ENCODE data around the gene PRR5L.

Gene PRR5L

GRCh38 chr11:36264973-36265344, 31.1 kb upstream of the PRR5L start:
- Histone ChIP-seq H3K27ac (ENCODE audit: low read depth, low read length) (no peak overlapping the region), H3K36me3 (ENCODE audit: control insufficient read depth, insufficient read depth, low read length) (no peaks in the 10 kb centered on the region), H3K9ac (ENCODE audit: low read depth, low read length) (no peak overlapping the region), H3K9me3 (ENCODE audit: control insufficient read depth, insufficient read depth, low read length) (no peaks in the 10 kb centered on the region), H3K4me3 (ENCODE audit: low read depth, low read length) (no peak overlapping the region), H3K4me1 (ENCODE audit: control insufficient read depth, insufficient read depth, low read length) (no peaks in the 10 kb centered on the region), H3K27me3 (ENCODE audit: control insufficient read depth, insufficient read depth, low read length) (no peaks in the 10 kb centered on the region)

- Histone ChIP-seq H3K27ac (ENCODE audit: low read depth, low read length) (no peak overlapping the region), H3K4me1 (ENCODE audit: control insufficient read depth, insufficient read depth, low read length) (no peaks in the 10 kb centered on the region), H3K27me3 (ENCODE audit: control insufficient read depth, insufficient read depth, low read length) (no peaks in the 10 kb centered on the region), H3K9me3 (ENCODE audit: control insufficient read depth, insufficient read depth, low read length) (no peaks in the 10 kb centered on the region), H3K36me3 (ENCODE audit: control insufficient read depth, insufficient read depth, low read length) (no peaks in the 10 kb centered on the region), H3K9ac (ENCODE audit: low read depth, low read length) (no peak overlapping the region), H3K4me3 (ENCODE audit: low read depth, low read length) (no peak overlapping the region)
These were observed 30.1 kb upstream of the PRR5L start for GRCh38 chr11:36265793-36266628.

DNA sequence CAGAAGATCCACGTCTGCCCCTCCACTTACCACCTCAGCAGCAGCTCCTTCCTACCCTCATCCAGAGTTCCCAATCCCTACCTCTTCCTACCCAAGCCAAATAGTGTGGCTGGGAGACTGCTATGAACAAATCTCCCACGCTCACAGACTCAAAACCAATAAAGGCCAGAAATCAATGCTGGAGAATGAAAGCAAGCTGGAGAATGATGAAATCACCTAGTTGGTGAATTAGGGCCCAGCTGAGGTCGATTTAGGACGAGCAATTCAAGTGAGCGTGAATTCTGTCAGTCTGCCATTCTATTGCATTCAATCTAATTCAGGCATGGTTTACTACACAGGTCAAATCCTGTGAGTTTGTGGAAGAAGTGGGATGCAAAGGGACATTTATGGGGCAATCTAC, 29.3 kb upstream of the PRR5L start:
- no peaks in the 10 kb centered on the region for H3K4me1 ChIP-seq (ENCODE audit: control insufficient read depth, insufficient read depth, low read length)
- H3K4me3 ChIP-seq (ENCODE audit: low read depth, low read length) = no peak overlapping the region
- H3K27ac ChIP-seq (ENCODE audit: low read depth, low read length) = no peak overlapping the region
- H3K9ac ChIP-seq (ENCODE audit: low read depth, low read length) = no peak overlapping the region
- no peaks in the 10 kb centered on the region for H3K36me3 ChIP-seq (ENCODE audit: control insufficient read depth, insufficient read depth, low read length)
- H3K27me3 ChIP-seq (ENCODE audit: control insufficient read depth, insufficient read depth, low read length) = no peaks in the 10 kb centered on the region
- no peaks in the 10 kb centered on the region for H3K9me3 ChIP-seq (ENCODE audit: control insufficient read depth, insufficient read depth, low read length)

DNA sequence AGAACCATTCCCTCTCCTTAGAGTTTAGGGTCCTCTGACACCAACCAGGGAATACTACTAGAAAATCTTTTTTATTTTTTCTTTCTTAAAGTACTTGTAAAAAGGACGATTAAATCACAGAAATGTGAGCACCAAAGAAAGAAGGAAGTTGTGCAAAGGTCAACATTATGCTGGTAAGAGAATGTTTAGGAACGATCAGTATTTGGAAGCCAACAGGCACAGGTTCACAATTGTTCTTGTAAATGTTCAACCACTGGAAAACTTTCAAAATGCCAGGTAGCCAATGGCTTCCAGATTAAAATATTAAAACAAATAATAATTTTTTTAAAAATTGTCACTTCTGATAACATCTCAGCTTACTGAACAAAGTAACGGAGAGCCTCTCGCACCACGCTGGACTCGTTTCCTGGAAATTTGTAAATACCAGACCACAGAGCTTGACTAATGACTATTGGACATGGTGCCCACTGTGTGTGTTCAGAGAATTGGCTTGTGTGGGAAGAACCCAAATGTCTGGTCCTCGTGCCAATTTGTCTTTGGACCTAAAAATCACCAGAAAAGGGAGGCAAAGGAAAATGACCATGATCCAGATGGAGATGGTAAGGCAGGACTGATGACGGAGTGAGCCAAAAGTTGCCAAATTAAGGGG, 27.6 kb upstream of the PRR5L start:
- Histone ChIP-seq H3K4me3 (ENCODE audit: low read depth, low read length) (no peak overlapping the region), H3K4me1 (ENCODE audit: control insufficient read depth, insufficient read depth, low read length) (no peaks in the 10 kb centered on the region), H3K9me3 (ENCODE audit: control insufficient read depth, insufficient read depth, low read length) (no peaks in the 10 kb centered on the region)

GRCh38 chr11:36270701-36271100, 25.4 kb upstream of the PRR5L start:
- H3K4me3 ChIP-seq (ENCODE audit: low read depth, low read length) = no peak overlapping the region
- H3K4me1 ChIP-seq (ENCODE audit: control insufficient read depth, insufficient read depth, low read length) = no peaks in the 10 kb centered on the region
- H3K36me3 ChIP-seq (ENCODE audit: control insufficient read depth, insufficient read depth, low read length) = no peaks in the 10 kb centered on the region; the same call in 1 of the 2 replicates

More for the DNA sequence above, 27.6 kb upstream of the PRR5L start:
- no peak overlapping the region for H3K27ac ChIP-seq (ENCODE audit: low read depth, low read length)
- H3K36me3 ChIP-seq (ENCODE audit: control insufficient read depth, insufficient read depth, low read length) = no peaks in the 10 kb centered on the region
- H3K9ac ChIP-seq (ENCODE audit: low read depth, low read length) = no peak overlapping the region
- H3K27me3 ChIP-seq (ENCODE audit: control insufficient read depth, insufficient read depth, low read length) = no peaks in the 10 kb centered on the region

DNA sequence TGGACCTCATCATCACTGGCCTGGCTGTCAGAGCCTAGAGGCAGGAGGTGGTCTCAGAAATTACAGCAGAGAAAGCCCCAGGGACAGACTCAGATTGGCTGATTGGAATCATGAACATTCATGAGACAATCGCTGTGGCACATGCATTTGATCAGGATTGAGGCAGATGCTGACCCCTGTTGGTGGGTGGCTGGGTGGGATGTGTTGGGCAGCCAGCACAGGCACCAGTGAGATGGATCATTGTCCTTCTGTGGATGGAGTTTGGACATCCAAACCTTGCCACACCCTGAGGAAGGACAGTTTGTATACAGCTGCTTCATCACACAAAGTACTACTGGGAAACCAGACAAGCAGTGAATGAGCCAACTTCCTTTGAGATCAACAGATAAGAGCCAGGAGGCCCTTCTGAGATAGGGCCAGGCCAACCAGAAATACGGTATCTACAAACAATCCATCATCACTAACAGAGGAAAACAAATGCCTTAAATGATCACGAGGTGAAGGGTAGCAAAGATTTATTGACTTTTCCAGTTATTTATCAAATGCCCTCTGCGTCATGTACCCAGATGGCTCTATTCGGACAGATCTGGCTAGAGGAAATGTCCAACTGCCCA, 24.2 kb upstream of the PRR5L start:
- no peak overlapping the region for H3K27ac ChIP-seq (ENCODE audit: low read depth, low read length)
- no peak overlapping the region for H3K9ac ChIP-seq (ENCODE audit: low read depth, low read length)
- H3K27me3 ChIP-seq (ENCODE audit: control insufficient read depth, insufficient read depth, low read length) = no peaks in the 10 kb centered on the region
- H3K36me3 ChIP-seq (ENCODE audit: control insufficient read depth, insufficient read depth, low read length) = no peaks in the 10 kb centered on the region; the same call in 1 of the 2 replicates
- H3K4me3 ChIP-seq (ENCODE audit: low read depth, low read length) = no peak overlapping the region
- H3K9me3 ChIP-seq (ENCODE audit: control insufficient read depth, insufficient read depth, low read length) = no peaks in the 10 kb centered on the region
- H3K4me1 ChIP-seq (ENCODE audit: control insufficient read depth, insufficient read depth, low read length) = no peaks in the 10 kb centered on the region

More at GRCh38 chr11:36270701-36271100, 25.4 kb upstream of the PRR5L start:
- no peaks in the 10 kb centered on the region for H3K9me3 ChIP-seq (ENCODE audit: control insufficient read depth, insufficient read depth, low read length)
- H3K27me3 ChIP-seq (ENCODE audit: control insufficient read depth, insufficient read depth, low read length) = no peaks in the 10 kb centered on the region
- no peak overlapping the region for H3K27ac ChIP-seq (ENCODE audit: low read depth, low read length)
- no peak overlapping the region for H3K9ac ChIP-seq (ENCODE audit: low read depth, low read length)

DNA sequence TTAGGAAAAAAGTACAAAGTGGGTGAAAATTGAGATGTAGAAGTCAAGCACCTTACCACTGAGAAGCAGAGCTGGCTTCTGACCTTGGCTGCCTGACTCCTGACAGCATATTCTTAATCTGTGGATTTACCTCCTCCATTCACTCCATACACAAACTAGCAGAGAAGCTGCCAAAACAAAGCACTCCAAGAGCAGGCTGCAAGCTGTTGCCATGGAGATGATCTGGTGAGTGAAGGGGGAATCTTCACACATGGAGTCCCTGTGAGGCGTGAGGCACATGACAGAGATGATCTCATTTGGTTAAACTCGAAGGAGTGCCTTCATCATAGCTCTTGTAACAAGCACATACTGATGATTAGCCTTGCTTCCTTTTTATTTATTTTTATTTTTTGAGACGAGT, 23.0 kb upstream of the PRR5L start:
- no peaks in the 10 kb centered on the region; the same call in 1 of the 2 replicates for H3K36me3 ChIP-seq (ENCODE audit: control insufficient read depth, insufficient read depth, low read length)
- no peaks in the 10 kb centered on the region for H3K27me3 ChIP-seq (ENCODE audit: control insufficient read depth, insufficient read depth, low read length)
- no peak overlapping the region for H3K27ac ChIP-seq (ENCODE audit: low read depth, low read length)
- no peaks in the 10 kb centered on the region for H3K9me3 ChIP-seq (ENCODE audit: control insufficient read depth, insufficient read depth, low read length)
- H3K4me1 ChIP-seq (ENCODE audit: control insufficient read depth, insufficient read depth, low read length) = no peaks in the 10 kb centered on the region
- H3K4me3 ChIP-seq (ENCODE audit: low read depth, low read length) = no peak overlapping the region
- H3K9ac ChIP-seq (ENCODE audit: low read depth, low read length) = no peak overlapping the region

DNA sequence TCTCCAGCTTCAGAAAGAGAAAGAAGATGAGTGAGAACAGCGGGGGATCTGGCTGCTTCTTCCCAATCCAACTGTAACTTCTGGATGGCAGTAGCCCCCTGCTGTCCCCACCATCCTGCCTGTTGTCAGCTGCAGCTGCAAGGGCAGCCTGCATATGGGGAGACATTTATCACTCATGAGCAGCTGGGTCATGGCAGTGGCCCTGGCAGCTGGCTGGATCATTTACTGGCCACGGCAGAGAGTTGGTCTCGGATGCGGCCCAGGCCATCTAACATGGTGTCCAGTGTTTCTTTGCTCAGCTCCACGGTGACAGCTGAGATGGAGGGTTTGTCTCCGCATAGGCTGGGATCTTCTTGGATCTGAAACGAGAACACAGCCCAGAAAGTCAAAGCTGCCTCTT, 21.7 kb upstream of the PRR5L start:
- no peaks in the 10 kb centered on the region; the same call in 1 of the 2 replicates for H3K36me3 ChIP-seq (ENCODE audit: control insufficient read depth, insufficient read depth, low read length)

DNA sequence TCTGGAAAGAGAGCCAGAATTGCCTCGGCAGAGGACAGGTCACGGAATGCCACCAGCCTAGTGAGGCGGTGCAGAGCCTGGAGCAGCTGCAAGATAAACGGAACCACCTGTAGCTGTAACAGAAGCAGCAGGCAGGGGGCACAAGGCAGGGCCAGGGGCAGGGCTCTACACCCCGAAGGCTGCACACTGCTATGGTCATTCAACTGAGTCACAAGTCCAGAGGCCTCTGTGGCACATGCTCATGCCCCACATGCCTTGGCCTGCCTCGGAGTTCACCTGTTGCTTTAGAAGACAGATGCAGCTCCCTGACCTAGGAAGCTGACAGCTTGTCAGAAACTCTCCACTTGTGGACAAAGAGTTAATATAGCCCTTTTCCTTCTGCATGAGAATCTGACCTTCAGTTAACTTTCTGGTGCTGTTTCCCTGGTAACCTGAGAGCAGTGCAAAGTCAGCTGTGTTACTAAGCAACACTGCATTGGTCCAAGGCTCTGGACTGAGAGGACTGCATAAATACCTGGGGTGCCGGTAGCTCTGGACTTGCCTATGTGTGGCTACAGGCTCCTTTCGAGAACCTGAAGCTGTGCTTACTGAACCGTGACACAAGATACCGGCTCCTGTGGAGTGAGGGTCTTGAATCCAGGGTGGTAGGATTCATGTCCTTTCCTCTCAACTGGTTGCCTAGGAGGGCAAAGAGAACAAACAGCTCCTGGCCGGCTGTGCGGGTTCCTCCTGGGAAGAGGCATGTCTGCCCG, 17.4 kb upstream of the PRR5L start:
- no peak overlapping the region for H3K27ac ChIP-seq (ENCODE audit: low read depth, low read length)
- H3K4me1 ChIP-seq (ENCODE audit: control insufficient read depth, insufficient read depth, low read length) = no peaks in the 10 kb centered on the region

More for the DNA sequence above, 21.7 kb upstream of the PRR5L start:
- Histone ChIP-seq H3K27me3 (ENCODE audit: control insufficient read depth, insufficient read depth, low read length) (no peaks in the 10 kb centered on the region), H3K9ac (ENCODE audit: low read depth, low read length) (no peak overlapping the region), H3K27ac (ENCODE audit: low read depth, low read length) (no peak overlapping the region), H3K9me3 (ENCODE audit: control insufficient read depth, insufficient read depth, low read length) (no peaks in the 10 kb centered on the region), H3K4me3 (ENCODE audit: low read depth, low read length) (no peak overlapping the region), H3K4me1 (ENCODE audit: control insufficient read depth, insufficient read depth, low read length) (no peaks in the 10 kb centered on the region)

DNA sequence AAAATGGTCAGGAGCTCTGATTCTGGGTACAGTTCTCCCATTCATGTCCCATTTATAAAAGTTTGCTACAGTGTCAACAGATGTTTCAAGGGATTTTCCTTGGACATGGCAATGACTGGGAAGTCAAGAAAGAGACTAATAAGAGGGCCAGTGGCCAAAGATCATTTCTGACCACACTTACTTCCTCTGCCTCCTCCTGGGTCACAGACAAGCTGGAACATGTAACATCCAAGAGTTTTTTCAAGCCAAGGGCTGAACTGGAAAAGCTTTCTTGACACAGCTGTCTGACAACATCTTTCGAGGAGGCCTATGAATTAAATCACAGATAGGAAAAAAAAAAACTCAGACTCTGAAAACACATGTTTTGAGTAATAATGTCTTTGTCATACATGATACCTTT, 15.6 kb upstream of the PRR5L start:
- Histone ChIP-seq H3K27me3 (ENCODE audit: control insufficient read depth, insufficient read depth, low read length) (no peaks in the 10 kb centered on the region), H3K4me3 (ENCODE audit: low read depth, low read length) (no peak overlapping the region), H3K4me1 (ENCODE audit: control insufficient read depth, insufficient read depth, low read length) (no peaks in the 10 kb centered on the region), H3K27ac (ENCODE audit: low read depth, low read length) (no peak overlapping the region), H3K9me3 (ENCODE audit: control insufficient read depth, insufficient read depth, low read length) (no peaks in the 10 kb centered on the region), H3K9ac (ENCODE audit: low read depth, low read length) (no peak overlapping the region), H3K36me3 (ENCODE audit: control insufficient read depth, insufficient read depth, low read length) (no peaks in the 10 kb centered on the region)

More for the DNA sequence above, 17.4 kb upstream of the PRR5L start:
- Histone ChIP-seq H3K9me3 (ENCODE audit: control insufficient read depth, insufficient read depth, low read length) (no peaks in the 10 kb centered on the region), H3K36me3 (ENCODE audit: control insufficient read depth, insufficient read depth, low read length) (no peaks in the 10 kb centered on the region; the same call in 1 of the 2 replicates), H3K4me3 (ENCODE audit: low read depth, low read length) (no peak overlapping the region), H3K9ac (ENCODE audit: low read depth, low read length) (no peak overlapping the region), H3K27me3 (ENCODE audit: control insufficient read depth, insufficient read depth, low read length) (no peaks in the 10 kb centered on the region)
